GM19193 (cell line): ENCODE results near the gene TSPAN3.

Source experiments
- POLR2A ChIP-seq: IDR thresholded peaks from 4 replicates; pipeline ENCODE4 v1.6.1; 2011; ENCODE audit not compliant: insufficient read depth, insufficient read length; ENCODE audit errors: extremely low read depth

TSPAN3 gene

DNA sequence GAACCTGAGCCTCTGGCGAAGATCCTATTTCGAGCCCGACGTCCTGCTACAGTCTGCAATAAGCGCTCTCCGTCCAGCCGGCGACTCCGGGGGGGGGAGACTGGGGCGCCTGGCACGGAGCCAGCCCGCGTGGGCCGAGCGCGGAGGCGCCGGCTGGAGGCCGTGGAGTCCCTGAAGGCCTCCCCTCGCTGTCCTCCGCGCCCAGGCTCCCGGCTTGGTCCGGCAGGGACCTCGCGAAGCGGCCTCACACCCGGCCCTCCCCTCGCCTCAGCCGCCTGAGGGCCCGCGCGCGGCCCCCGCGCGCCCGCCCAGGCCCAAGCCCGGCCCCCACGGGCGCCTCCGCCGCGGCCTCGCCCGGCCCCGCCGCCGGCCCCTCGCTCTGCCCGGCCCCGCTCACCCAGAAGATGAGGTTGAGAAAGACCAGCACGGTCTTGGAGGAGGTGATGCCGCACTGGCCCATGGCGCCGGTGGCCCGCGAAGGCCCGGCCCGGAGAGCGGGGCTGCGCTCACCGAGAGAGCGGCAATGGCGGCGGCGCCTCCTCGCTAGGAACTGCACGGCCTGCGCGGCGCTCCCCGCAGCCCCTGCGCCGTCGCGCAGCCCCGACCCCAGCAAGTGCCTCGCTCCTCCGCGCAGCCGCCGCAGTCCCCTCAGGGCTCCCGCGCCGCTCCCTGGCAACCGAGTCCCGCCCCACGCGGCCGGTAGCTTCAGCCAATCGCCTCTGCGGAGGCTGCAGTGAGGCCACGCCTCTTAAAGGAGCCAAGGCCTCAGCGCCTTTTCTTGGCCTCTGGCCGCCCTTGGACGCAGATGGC lies at the start of gene TSPAN3:
TSS of gene TSPAN3 (minus strand) at position 615 of the 810 bp plus-strand sequence. CDS start at position 460, 155 bp downstream.
- peak; percentile 87 for TF ChIP-seq POLR2A

DNA sequence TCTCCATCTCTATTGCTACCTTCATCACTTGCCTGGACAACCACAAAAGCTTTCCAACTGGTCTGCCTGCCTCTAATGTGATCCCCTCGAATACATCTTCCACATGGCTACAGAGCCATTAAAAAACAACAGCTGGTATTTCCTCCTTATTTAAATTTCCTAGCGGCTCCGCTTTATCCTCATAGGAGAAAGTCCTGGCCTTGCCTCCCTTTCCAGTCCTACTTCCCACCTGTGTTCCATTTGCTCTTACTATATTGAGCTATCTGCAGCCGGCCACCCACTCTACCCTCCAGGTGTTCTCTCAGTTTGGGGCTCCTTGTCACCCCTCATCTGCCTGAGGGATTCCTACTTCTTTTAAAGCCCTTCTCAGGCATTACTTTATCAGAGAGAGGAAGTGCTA lies 49.7 kb upstream of the TSPAN3 start:
- TF ChIP-seq POLR2A: no peak

DNA sequence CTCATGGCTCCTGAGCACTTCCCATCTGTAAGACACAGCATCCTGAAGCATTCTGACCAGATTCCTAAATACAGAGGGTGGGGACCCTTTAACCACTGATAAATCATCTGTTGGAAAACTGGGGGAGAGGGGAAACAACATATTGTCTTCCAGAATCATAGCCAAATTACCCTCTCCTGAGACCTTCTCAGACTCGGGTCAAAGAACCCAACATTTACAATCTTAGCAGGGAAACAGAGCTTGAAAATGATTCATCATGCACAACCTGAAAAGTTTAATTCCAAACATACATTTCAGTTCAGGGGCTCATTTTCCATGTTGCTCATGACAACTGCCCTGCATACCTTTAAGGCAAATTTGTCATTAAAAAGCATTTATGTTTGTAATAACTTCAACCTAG lies 48.5 kb upstream of the TSPAN3 start:
- TF ChIP-seq POLR2A: no peak

DNA sequence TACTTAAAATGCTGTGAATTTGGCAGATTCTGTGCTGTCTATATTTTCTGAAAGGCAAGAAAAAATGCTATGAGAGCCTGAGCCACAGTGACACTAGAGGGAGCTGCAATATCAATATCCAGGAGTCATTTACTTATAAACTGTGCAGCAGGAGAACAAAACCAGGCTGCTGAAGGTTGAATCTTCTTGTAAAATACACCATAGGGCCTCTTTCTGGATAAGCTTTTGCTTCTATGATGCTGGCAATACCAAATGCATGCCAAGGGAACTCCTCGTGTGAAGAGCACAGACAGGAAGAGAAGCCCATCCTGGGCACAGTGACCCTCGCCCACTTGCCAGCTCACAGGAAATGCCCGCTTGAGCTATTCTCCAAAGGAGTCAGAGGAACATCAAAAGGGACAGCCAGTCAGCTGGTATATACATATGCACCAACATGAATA lies 48.0 kb upstream of the TSPAN3 start:
- TF ChIP-seq POLR2A: no peak

DNA sequence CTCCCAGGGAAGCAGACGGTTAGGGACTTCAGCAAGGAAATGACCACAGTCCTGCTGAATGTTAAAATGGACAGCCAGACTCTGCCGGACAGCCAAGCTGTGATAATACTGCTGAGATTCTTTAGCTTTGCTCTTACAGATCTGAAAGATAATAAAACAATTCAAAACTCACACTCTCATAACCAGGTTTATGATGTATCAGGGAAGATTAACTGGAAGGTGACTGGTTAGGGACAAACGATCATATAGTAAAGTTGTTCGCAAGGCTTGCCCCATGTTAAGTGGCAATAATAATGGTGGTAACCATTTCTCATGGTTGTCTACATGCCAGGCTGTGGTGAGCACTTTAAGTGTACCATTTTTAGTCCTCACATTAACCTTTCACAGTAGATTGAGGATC lies 44.3 kb upstream of the TSPAN3 start:
- TF ChIP-seq POLR2A: no peak

DNA sequence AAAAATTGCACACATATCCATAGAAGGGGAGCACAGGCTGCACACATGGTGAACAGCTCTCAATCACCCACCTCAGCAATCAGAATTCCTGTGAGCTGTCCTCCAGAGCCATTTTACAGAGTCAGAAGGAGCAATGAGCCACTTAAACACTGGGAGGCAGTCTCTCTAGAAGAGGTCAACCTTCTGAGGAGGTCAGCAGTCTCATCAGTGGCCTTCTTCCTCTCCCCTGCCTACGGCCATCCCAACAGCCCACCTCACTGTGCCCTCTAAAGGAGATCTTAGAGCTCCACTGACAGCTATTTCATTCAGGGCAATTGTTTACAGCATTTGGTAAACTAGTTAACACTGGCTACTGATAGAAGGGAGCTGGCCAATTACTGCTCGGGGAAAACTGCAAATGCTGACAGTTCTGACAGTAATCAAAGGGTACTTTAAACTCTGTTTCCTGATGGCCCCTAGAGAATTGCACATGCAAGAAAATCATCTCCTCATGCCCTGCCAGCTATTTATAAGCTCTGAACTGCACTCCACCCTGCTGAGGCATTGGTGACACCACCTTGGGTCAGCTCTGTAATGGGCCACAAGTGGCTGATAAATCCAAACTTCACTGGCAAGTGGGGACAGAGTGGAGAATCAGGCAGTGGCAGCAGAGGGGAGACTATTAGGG lies 42.1 kb upstream of the TSPAN3 start:
- TF ChIP-seq POLR2A: no peak

DNA sequence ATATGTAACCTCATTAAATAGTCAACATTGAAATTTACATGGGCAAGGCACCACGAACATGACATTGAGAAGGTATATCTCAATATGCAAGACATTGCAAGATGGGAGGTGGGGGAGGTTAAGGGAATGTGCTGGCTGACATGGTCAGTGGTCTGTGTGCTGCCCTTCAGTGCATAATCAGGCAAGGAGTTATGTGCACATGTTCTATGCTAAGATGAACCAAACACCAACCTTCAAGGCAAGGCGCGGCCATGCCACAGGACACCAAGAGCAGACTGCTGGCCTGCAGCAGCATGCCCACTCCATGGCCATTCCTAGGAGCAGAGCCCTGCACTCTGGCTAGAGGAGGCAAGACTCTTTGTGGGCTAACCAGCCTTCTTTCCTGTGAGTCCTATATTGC lies 40.9 kb upstream of the TSPAN3 start:
- no peak for TF ChIP-seq POLR2A

DNA sequence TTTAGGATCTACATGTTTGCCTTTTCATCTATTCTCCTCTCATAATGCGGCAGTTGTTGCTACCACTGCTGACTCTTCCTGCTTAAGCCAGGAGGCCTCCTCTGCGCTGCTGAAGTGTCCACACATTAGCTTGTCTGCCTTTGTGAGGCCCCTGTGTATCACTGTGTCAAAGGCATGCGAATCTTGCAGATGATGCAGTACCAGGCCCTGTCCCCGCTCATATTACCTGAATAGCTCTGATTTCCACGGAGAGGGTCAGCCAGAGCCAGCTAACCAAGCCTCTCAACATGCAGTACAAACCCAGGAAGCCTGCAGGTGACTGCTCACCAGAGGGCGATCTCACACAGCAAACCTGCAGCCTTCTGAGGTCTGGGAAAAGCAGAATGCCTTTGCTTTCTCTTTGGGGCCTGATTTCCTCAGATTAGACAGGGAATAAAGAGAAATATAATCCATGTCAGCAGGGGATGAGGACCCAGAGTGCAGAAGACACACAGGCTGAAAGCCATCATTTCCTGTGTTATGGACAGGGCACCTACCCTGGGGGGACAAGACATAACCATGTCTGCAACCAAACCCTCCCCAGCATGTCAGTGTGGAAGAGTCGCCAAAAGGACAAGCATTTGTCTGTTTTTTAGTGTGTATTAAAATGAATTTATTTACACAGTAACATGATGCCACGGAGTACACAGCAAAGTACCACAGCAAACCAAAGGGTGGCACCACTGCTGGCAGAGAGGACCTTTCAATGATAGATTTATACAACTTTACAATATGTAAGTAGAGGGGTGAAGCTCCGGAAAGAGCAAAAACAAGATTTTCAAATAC lies 36.8 kb upstream of the TSPAN3 start:
- TF ChIP-seq POLR2A: no peak

DNA sequence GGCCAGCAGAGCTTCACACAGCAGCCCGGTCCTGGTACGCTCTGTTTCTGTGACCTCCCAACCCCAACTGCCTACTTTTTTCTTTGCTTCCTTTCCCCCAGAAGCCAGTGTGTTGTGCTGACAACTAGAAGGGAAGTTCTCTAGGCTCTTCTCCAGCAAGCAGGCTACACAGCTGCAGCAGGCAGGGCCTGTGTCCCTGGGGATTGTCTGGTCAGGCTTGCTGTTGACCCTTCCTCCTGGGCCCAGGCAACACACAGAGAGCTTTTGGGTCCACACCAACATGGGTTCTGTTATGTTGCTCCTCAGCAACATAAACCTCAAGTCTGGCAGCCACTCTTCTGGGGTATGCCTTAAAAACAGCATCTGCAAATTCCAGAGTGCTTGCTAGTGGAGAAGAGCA lies 36.2 kb upstream of the TSPAN3 start:
- no peak for TF ChIP-seq POLR2A

DNA sequence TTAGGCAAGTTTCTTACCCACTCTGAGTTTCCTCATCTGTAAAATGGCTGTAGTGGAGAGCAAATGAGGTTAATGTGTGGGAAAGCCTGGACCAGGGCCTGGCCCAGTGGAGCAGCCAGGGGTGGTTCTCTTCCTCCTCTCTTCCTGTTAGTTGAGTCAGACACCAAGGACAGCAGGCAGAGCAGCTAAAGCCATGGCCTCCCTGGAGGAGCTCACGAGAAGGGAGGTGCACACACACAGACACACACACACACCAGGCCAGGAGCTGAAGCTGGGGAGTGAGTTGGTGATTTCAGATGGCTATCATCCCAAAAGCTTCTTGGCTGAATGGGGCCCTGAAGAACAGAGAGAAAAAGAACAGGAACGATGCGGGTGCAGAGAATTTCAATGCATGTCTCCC lies 33.2 kb upstream of the TSPAN3 start:
- no peak for TF ChIP-seq POLR2A

DNA sequence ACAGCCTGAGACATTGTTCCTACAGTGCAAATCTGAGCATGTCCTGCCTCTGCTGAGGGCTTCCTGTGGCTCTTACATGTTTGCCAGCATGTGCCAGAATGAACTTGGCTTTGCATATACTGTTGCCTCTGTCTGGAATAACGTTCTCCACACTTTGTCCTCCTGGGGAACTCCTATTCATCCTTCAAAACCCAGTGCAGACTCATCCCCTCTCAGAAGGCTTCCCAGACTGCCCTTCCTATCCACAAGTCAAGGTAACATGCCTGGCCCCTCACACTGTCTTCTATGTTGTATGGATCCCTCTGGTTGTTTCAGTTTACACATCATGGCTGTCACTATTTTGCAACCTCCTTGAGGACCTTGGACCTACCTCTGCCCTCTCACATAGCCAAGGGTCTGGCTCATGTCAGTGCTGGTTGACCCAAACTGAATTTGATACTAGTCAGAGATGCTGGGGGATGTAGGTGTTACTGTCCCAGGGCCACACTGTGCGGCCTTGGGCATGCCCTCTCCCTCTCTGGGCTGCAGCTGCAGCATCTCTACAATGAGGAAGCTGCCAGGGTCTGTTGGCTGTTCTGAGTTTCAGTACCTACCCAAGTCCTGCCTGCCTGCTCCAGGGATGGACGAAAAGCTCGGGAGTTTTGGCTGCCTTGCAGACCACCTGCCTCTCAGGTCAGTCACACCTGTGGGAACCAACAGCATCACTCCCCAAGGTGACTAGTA lies 29.0 kb upstream of the TSPAN3 start:
- TF ChIP-seq POLR2A: no peak

DNA sequence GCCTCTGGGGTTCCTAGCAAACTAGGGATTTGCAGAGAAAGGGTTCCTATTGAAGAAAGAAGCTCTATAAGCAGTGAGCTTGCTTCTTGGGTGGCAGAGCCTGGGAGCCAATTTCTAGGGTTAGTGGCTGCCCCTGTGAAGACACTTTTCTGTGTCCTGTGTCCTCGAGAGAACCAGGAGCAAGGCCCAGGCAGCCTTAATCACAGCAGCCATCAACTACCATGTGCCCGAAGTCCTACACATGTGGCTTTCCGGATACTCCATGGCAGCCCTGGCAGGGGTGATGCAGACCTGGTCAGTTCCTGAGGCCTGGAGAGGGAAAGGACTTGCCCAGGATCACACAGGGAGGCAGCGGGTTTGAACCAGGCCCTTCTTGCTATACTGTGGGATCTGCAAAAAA lies 27.7 kb upstream of the TSPAN3 start:
- no peak for TF ChIP-seq POLR2A

DNA sequence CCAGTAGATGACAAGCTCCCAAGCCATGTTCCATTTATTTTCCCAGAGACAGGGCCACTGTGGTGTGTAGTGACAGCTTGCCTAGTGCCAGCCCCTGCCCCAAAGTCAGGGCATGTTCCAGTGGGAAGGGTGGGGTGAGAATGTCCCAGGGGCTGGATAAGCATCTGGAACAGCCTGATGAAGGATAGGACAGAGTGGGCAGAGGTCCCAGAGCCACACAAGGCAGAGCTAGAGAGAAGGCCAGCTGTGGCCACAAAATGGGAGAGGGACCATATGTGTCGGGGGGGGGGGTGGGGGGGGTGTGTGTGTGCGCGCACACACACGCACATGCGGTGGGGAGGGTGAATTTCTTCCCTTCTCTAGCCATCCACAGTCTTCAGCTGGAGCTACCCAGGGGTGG lies 27.0 kb upstream of the TSPAN3 start:
- TF ChIP-seq POLR2A: no peak

DNA sequence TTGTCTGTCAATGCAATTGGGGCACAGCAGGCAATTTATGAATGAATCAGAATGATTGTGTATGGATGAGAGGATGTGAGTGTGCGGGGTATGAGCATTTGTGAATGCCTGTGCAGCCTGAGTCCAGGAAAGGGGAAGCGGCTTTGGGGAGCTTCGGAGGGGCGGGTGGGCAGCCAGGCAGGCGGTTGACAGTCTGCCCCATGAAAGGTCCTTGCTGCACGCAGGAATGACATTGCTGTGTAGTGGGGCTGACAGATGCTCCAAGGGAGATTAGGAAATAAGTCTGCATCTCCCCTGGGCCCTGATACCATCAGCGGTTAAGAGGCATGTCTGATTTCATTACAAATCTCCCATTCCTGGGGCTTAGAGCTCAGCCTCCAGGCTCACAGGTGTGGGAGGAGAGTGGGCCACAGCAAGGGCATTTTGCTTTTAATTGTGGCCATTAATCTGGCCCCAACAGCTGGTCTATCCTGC lies 26.4 kb upstream of the TSPAN3 start:
- no peak for TF ChIP-seq POLR2A

DNA sequence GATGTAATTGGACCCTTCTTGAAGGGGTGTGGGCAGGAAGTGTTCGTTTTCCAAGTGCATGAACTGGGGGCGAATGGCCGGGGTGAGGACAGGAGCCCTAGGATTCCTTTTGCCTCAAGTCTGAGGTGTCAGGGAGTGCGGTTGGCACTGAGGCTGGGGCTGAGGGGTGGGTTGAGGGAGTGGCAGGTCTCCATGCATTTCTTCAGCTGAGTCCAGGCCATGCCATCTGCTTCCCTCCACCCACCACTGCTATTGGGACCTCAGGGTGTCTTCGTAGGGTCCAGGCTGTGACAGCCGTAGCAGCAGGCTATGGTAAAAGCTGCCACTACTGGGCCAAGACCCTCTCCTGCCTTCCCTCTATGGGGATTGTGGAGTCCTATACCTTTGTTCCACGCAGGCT lies 25.6 kb upstream of the TSPAN3 start:
- TF ChIP-seq POLR2A: no peak
